ENCODE measurements around the gene TMCC3.

Gene TMCC3

GRCh38 chr12:94536040-94536965 is 114.1 kb downstream of the TMCC3 start:
- FAIRE-seq = no peak
- no peak for DNase-seq (ENCODE audit: low spot score)

- FAIRE-seq (no peak), DNase-seq (ENCODE audit: low spot score) (no peak)
Measured at GRCh38 chr12:94535510-94535921, 114.8 kb downstream of the TMCC3 start.

GRCh38 chr12:94534774-94535509 is 115.4 kb downstream of the TMCC3 start:
- no peak for FAIRE-seq
- DNase-seq (ENCODE audit: low spot score) = no peak

- no peak for FAIRE-seq
- DNase-seq (ENCODE audit: low spot score) = no peak
Measured at GRCh38 chr12:94534278-94534677, 116.1 kb downstream of the TMCC3 start.

GRCh38 chr12:94532490-94533422 is 117.6 kb downstream of the TMCC3 start:
- FAIRE-seq (no peak), DNase-seq (ENCODE audit: low spot score) (peak; percentile 10)

GRCh38 chr12:94531196-94531720 is 119.1 kb downstream of the TMCC3 start:
- no peak for FAIRE-seq
- no peak for DNase-seq (ENCODE audit: low spot score)

- DNase-seq (ENCODE audit: low spot score) (no peak), FAIRE-seq (no peak)
Measured at GRCh38 chr12:94525951-94526350, 124.4 kb downstream of the TMCC3 start.
